ENCODE measurements around the gene ZMYND15. TPM values are rescaled to one million over a fixed set of nuclear protein-coding genes. Genes with fewer than 3 reads are reported as not detected.

ZMYND15 gene
- total and polyA plus RNA-seq, 2 of the 13 experiments (the other 11 are each of a cell fraction or from before 2014, with no cell fraction given) = 0.24 to 2.7 TPM

GRCh38 chr17:4721203-4722135, 18.2 kb upstream of the ZMYND15 start (continued):
- TF ChIP-seq TFE3 (CRISPR knock-in tag; IDR thresholded peaks at IDR 0.05) (peak; percentile 94), SSRP1 (CRISPR knock-in tag; IDR thresholded peaks at IDR 0.05) (no peak), SAFB2 (CRISPR knock-in tag; IDR thresholded peaks at IDR 0.05; ENCODE audit: borderline replicate concordance, low read depth) (no peak), MEF2D (CRISPR knock-in tag; IDR thresholded peaks at IDR 0.05) (peak; percentile 52), ZNF772 (CRISPR knock-in tag; IDR thresholded peaks at IDR 0.05) (peak; percentile 79; the same call in 1 of the 2 replicates), ZNF780A (CRISPR knock-in tag; IDR thresholded peaks at IDR 0.05) (no peak), SRSF1 (optimal IDR thresholded peaks at IDR 0.05; ENCODE audit: low read depth, low read length) (no peak), POLR2A (IDR thresholded peaks at IDR 0.05; ENCODE audit: insufficient read depth in 1 of 2, low read depth in 2 of 2, low read length in 2 of 2) (peak; percentile 50 to 69; a peak in 3 of 4 replicates), ZNF652 (CRISPR knock-in tag; IDR thresholded peaks at IDR 0.05; ENCODE audit: borderline replicate concordance, low read depth) (no peak), MED1 (CRISPR knock-in tag; IDR thresholded peaks at IDR 0.05) (peak; percentile 83), ZBTB40 (IDR thresholded peaks at IDR 0.05) (no peak), ZBTB40 (CRISPR knock-in tag; IDR thresholded peaks at IDR 0.05) (peak; percentile 46; the same call in 1 of the 2 replicates), CREM (IDR thresholded peaks at IDR 0.05) (peak; percentile 65; the same call in 1 of the 2 replicates), CREM (CRISPR knock-in tag; IDR thresholded peaks at IDR 0.05) (no peak), HNRNPH1 (optimal IDR thresholded peaks at IDR 0.05; ENCODE audit: low read depth, low read length) (no peak), MATR3 (CRISPR knock-in tag; IDR thresholded peaks at IDR 0.05) (no peak), IRX3 (CRISPR knock-in tag; IDR thresholded peaks at IDR 0.05; ENCODE audit: borderline replicate concordance, low read depth) (no peak), CEBPB (IDR thresholded peaks at IDR 0.05; ENCODE audit: borderline replicate concordance, low read depth, low read length) (no peak), MLX (CRISPR knock-in tag; IDR thresholded peaks at IDR 0.05) (peak; percentile 63)
